Measurements from ENCODE around the gene COL9A2.

COL9A2 gene

GRCh38 chr1:40258445-40258769, 58.7 kb downstream of the COL9A2 start:
- H3K4me1 ChIP-seq (ENCODE audit: low read depth, poor library complexity, severe bottlenecking), result peaks cover 54% of the 10 kb centered on the region
- peak overlapping the region; percentile 85 for H3K4me2 ChIP-seq
- peak overlapping the region; percentile 88 for H2AFZ ChIP-seq (ENCODE audit: low read depth)
- H3K27ac ChIP-seq, result peak overlapping the region; percentile 98
- no peaks in the 10 kb centered on the region for H4K20me1 ChIP-seq (ENCODE audit: insufficient read depth)
- H3K27me3 ChIP-seq (ENCODE audit: insufficient read depth, low read depth), result no peaks in the 10 kb centered on the region; the same call in 1 of the 2 replicates
- peaks cover 12% of the 10 kb centered on the region; the same call in 1 of the 2 replicates for H3K36me3 ChIP-seq (ENCODE audit: insufficient read depth)
- H3K79me2 ChIP-seq (ENCODE audit: insufficient read depth, low read depth), result peaks cover 63% of the 10 kb centered on the region
- TF ChIP-seq CTCF (conservative IDR thresholded peaks at IDR 0.05; ENCODE audit: low read depth, low read length), result no peak
- H3K4me3 ChIP-seq (IDR thresholded peaks at IDR 0.05; ENCODE audit: insufficient read depth, low read depth, low read length), result no peak overlapping the region
- H3K9ac ChIP-seq, result peak overlapping the region; percentile 93

- Histone ChIP-seq H3K9ac (peak within 1 kb of the TSS; percentile 93), H3K4me1 (ENCODE audit: low read depth, poor library complexity, severe bottlenecking) (peaks cover 48% of the 10 kb centered on the region), H4K20me1 (ENCODE audit: insufficient read depth) (no peaks in the 10 kb centered on the region), H3K27ac (peak within 1 kb of the TSS; percentile 98), H3K4me2 (peak within 1 kb of the TSS; percentile 85), H3K36me3 (ENCODE audit: insufficient read depth) (peaks cover 12% of the 10 kb centered on the region; the same call in 1 of the 2 replicates), H3K27me3 (ENCODE audit: insufficient read depth, low read depth) (no peaks in the 10 kb centered on the region; the same call in 1 of the 2 replicates), H2AFZ (ENCODE audit: low read depth) (peak within 1 kb of the TSS; percentile 88), H3K79me2 (ENCODE audit: insufficient read depth, low read depth) (peaks cover 58% of the 10 kb centered on the region), H3K4me3 (IDR thresholded peaks at IDR 0.05; ENCODE audit: insufficient read depth, low read depth, low read length) (no peak within 1 kb of the TSS)
- no peak for TF ChIP-seq CTCF (conservative IDR thresholded peaks at IDR 0.05; ENCODE audit: low read depth, low read length)
These were observed 59.2 kb downstream of the COL9A2 start, which contains the start of gene ZMPSTE24 for GRCh38 chr1:40257688-40258444. ZMPSTE24 (plus strand) TSS chr1:40258236; CDS start chr1:40258272, 36 bp downstream.

- peaks cover 54% of the 10 kb centered on the region for H3K79me2 ChIP-seq (ENCODE audit: insufficient read depth, low read depth)
- peak overlapping the region; percentile 80 for H2AFZ ChIP-seq (ENCODE audit: low read depth)
- peaks cover 42% of the 10 kb centered on the region for H3K4me1 ChIP-seq (ENCODE audit: low read depth, poor library complexity, severe bottlenecking)
- no peak overlapping the region for H3K4me3 ChIP-seq (IDR thresholded peaks at IDR 0.05; ENCODE audit: insufficient read depth, low read depth, low read length)
- H3K27me3 ChIP-seq (ENCODE audit: insufficient read depth, low read depth), result no peaks in the 10 kb centered on the region; the same call in 1 of the 2 replicates
- H3K4me2 ChIP-seq, result peak overlapping the region; percentile 77
- H3K36me3 ChIP-seq (ENCODE audit: insufficient read depth), result peaks cover 12% of the 10 kb centered on the region; the same call in 1 of the 2 replicates
- H3K9ac ChIP-seq, result peak overlapping the region; percentile 93
- H4K20me1 ChIP-seq (ENCODE audit: insufficient read depth), result no peaks in the 10 kb centered on the region
- TF ChIP-seq CTCF (conservative IDR thresholded peaks at IDR 0.05; ENCODE audit: low read depth, low read length), result no peak
- H3K27ac ChIP-seq, result peak overlapping the region; percentile 98
These were observed 59.8 kb downstream of the COL9A2 start for GRCh38 chr1:40257313-40257687.

GRCh38 chr1:40256401-40257084, 60.5 kb downstream of the COL9A2 start:
- Histone ChIP-seq H3K27me3 (ENCODE audit: insufficient read depth, low read depth) (no peaks in the 10 kb centered on the region; the same call in 1 of the 2 replicates), H2AFZ (ENCODE audit: low read depth) (peak overlapping the region; percentile 80; the same call in 1 of the 2 replicates), H3K36me3 (ENCODE audit: insufficient read depth) (peaks cover 7% of the 10 kb centered on the region; the same call in 1 of the 2 replicates), H3K4me1 (ENCODE audit: low read depth, poor library complexity, severe bottlenecking) (peaks cover 35% of the 10 kb centered on the region), H3K79me2 (ENCODE audit: insufficient read depth, low read depth) (peaks cover 47% of the 10 kb centered on the region), H3K4me3 (IDR thresholded peaks at IDR 0.05; ENCODE audit: insufficient read depth, low read depth, low read length) (no peak overlapping the region), H4K20me1 (ENCODE audit: insufficient read depth) (no peaks in the 10 kb centered on the region), H3K27ac (peak overlapping the region; percentile 98), H3K4me2 (peak overlapping the region; percentile 77), H3K9ac (peak overlapping the region; percentile 93)
- TF ChIP-seq CTCF (conservative IDR thresholded peaks at IDR 0.05; ENCODE audit: low read depth, low read length), result no peak
